Type B pancreatic cell (in vitro differentiated cells): ENCODE data around the gene CCT8. TPM values are rescaled to one million over a fixed set of nuclear protein-coding genes. Genes with fewer than 3 reads are reported as not detected.

Source experiments
- DNase-seq: peaks from one replicate; pipeline ENCODE4 v3.0.0; 2021; ENCODE audit warnings: mixed read lengths; ENCODE audit not compliant: unreplicated experiment; ENCODE audit errors: extremely low spot score
- H3K27ac Mint-ChIP-seq: 2 replicates; pipeline ENCODE4 v1.8.0; 2021; ENCODE audit warnings: mild to moderate bottlenecking, mixed read lengths
- H3K27me3 Mint-ChIP-seq: 2 replicates; pipeline ENCODE4 v1.8.0; 2021; ENCODE audit warnings: mixed read lengths
- H3K36me3 Mint-ChIP-seq: 2 replicates; pipeline ENCODE4 v1.8.0; 2021; ENCODE audit warnings: mixed read lengths
- H3K4me1 Mint-ChIP-seq: one replicate; pipeline ENCODE4 v1.8.0; 2021; ENCODE audit warnings: mixed read lengths; ENCODE audit not compliant: unreplicated experiment
- H3K4me3 Mint-ChIP-seq: 2 replicates; pipeline ENCODE4 v1.8.0; 2021; ENCODE audit warnings: mild to moderate bottlenecking, mixed read lengths
- H3K9me3 Mint-ChIP-seq: 2 replicates; pipeline ENCODE4 v1.8.0; 2021; ENCODE audit warnings: mixed read lengths
- total RNA-seq: library from RNA; stranded (reverse); gene quantifications from 2 replicates; pipeline ENCODE4 v1.2.1, GENCODE V29; 2021; ENCODE audit warnings: low replicate concordance
- TF ChIP-seq, protein P1 (sequence below): fragments of 200-600 bp; sonication (generic); conservative IDR thresholded peaks from 2 replicates; pipeline ENCODE4 v1.5.0; 2021; ENCODE audit warnings: antibody characterized with exemption, mild to moderate bottlenecking

CCT8 gene
- total RNA-seq, 1 donor from 2014 or later: 218 TPM

DNA sequence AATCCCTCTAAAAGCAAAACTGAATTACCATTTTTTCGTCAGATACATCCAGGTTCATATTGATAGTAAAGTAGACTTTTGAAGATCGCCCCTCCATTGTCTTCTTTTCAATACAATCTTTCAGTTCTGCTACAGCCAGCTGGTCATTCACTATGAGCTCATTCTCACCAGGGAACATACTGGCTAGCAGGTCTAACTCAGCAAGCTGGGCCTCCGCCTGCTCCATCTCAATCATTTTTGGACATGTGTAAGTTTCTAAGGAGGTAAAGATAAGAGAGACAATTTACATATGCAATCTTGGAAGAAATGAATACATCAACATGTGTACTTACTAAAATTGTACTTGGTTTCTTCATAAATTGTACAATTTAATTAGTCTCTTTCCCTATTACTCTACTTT is 65.1 kb downstream of the CCT8 start:
- Mint-ChIP-seq H3K9me3 (no peaks in the 10 kb centered on the region), H3K27ac (peak overlapping the region; percentile 81), H3K27me3 (no peaks in the 10 kb centered on the region), H3K4me3 (no peak overlapping the region), H3K36me3 (peaks cover 4% of the 10 kb centered on the region), H3K4me1 (peaks cover 4% of the 10 kb centered on the region)
- no peak for DNase-seq
- TF ChIP-seq, protein P1, sequence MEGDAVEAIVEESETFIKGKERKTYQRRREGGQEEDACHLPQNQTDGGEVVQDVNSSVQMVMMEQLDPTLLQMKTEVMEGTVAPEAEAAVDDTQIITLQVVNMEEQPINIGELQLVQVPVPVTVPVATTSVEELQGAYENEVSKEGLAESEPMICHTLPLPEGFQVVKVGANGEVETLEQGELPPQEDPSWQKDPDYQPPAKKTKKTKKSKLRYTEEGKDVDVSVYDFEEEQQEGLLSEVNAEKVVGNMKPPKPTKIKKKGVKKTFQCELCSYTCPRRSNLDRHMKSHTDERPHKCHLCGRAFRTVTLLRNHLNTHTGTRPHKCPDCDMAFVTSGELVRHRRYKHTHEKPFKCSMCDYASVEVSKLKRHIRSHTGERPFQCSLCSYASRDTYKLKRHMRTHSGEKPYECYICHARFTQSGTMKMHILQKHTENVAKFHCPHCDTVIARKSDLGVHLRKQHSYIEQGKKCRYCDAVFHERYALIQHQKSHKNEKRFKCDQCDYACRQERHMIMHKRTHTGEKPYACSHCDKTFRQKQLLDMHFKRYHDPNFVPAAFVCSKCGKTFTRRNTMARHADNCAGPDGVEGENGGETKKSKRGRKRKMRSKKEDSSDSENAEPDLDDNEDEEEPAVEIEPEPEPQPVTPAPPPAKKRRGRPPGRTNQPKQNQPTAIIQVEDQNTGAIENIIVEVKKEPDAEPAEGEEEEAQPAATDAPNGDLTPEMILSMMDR: no peak

DNA sequence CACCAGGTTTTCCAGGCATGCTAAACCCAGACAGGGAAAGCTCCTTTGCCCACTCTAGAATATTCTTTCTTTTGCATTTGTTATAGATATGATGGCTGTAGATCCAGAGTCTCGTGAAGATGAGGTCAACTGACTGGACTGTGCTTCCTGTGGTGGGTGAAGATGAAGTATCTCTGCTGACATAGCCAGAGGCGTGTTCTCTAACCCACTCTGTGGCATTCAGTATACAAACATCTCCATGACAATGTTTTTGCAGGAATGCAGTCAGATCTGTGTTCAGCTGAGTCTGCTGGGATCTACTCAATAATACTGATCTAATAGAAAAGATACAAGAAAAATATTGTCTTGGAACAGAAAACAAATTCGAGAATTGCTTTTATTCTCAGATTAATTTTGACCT is 65.6 kb downstream of the CCT8 start:
- H3K4me1 Mint-ChIP-seq: peaks cover 4% of the 10 kb centered on the region
- DNase-seq: no peak
- H3K27ac Mint-ChIP-seq: peak overlapping the region; percentile 81
- TF ChIP-seq, protein P1: no peak
- H3K36me3 Mint-ChIP-seq: peaks cover 4% of the 10 kb centered on the region
- H3K4me3 Mint-ChIP-seq: no peak overlapping the region
- H3K9me3 Mint-ChIP-seq: no peaks in the 10 kb centered on the region
- no peaks in the 10 kb centered on the region for H3K27me3 Mint-ChIP-seq

DNA sequence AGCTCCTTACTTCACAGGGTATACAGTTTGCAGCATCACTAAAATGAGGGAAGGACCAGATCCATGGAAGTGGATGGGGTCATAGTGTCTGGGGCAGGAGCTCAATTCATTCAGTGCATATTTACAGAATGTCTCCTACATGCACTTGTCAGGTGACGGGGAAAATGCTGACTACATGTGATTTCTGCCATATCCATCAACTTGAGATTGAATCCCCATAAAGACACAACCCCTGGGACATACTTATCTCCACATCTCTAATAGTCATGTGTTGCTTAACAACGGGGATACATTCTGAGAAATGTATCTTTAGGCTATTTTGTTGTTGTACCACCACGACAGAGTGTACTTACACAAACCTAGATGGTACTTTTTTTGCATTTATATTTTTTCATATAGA is 66.3 kb downstream of the CCT8 start:
- peak overlapping the region; percentile 63 for H3K27ac Mint-ChIP-seq
- peaks cover 9% of the 10 kb centered on the region for H3K4me1 Mint-ChIP-seq
- TF ChIP-seq, protein P1: no peak
- no peaks in the 10 kb centered on the region for H3K9me3 Mint-ChIP-seq
- H3K36me3 Mint-ChIP-seq: peaks cover 4% of the 10 kb centered on the region
- H3K27me3 Mint-ChIP-seq: no peaks in the 10 kb centered on the region
- H3K4me3 Mint-ChIP-seq: peak overlapping the region; percentile 13
- no peak for DNase-seq

Other genes starting within 250 kb of the CCT8 start
- gene LTN1, start 80.8 kb downstream of the CCT8 start, total RNA-seq: 24.3 and 27.8 TPM in 2 replicates
- gene RWDD2B, start 54.3 kb downstream of the CCT8 start, total RNA-seq: 9.2 and 10.7 TPM in 2 replicates
- 28.9 and 35.0 TPM in 2 replicates for gene USP16, start 49.0 kb downstream of the CCT8 start, total RNA-seq
- 5.3 TPM in 1 of 2 replicates, not detected in the other for gene MAP3K7CL, start 57.0 kb upstream of the CCT8 start, total RNA-seq
- 90.5 and 121 TPM in 2 replicates for gene BACH1, start 225.3 kb upstream of the CCT8 start, total RNA-seq